PC-3 (cell line): ENCODE measurements around the gene TBC1D5. TPM values are rescaled to one million over a fixed set of nuclear protein-coding genes. Genes with fewer than 3 reads are reported as not detected.
A peak's percentile ranks its signal among the peaks of the same experiment; 100 is the strongest.

Source experiments
- ATAC-seq: fragments of 200-7000 bp; cut with Tn5 transposase; 2 replicates; pipeline ENCODE4 v1.9.1; 2020; ENCODE audit warnings: mild to moderate bottlenecking, moderate library complexity
- BruUV-seq: library from RNA; stranded (reverse); fragments of 400-500 nt; replicated peaks from 2 replicates; lab custom pipeline; 2021; lab: Mats Ljungman, UMichigan
- CTCF ChIA-PET: fragments of 300-600 bp; sonication (Branson Sonifier 250); formaldehyde crosslinking; loops from one replicate; lab custom pipeline; 2022; ENCODE audit warnings: antibody characterized with exemption; lab: Charles Lee
- POLR2A ChIA-PET: fragments of 300-600 bp; sonication (Branson Sonifier 250); formaldehyde crosslinking; loops from one replicate; lab custom pipeline; 2022; ENCODE audit warnings: antibody characterized with exemption; ENCODE audit not compliant: unreplicated experiment; lab: Charles Lee
- DNase-seq: peaks from one replicate; pipeline ENCODE4 v3.0.0-alpha.2; 2015
- H2AFZ ChIP-seq: fragments of 300-600 bp; sonication (generic); 2 replicates; pipeline ENCODE4 v1.6.0; 2016; ENCODE audit warnings: antibody characterized with exemption, low read length
- H3F3A ChIP-seq: fragments of 300-600 bp; sonication (generic); one replicate; pipeline ENCODE4 v1.6.0; 2017; ENCODE audit warnings: antibody characterized with exemption, low read length, control low read depth, mild to moderate bottlenecking; ENCODE audit not compliant: unreplicated experiment
- H3K27ac ChIP-seq: fragments of 300-600 bp; sonication (generic); 2 replicates; pipeline ENCODE4 v1.5.1; 2016; ENCODE audit warnings: mild to moderate bottlenecking, low read length
- H3K27me3 ChIP-seq: fragments of 300-600 bp; sonication (generic); 2 replicates; pipeline ENCODE4 v1.6.1; 2016; ENCODE audit warnings: low read length, mixed read lengths
- H3K36me3 ChIP-seq: fragments of 300-600 bp; sonication (generic); 2 replicates; pipeline ENCODE4 v1.6.1; 2016; ENCODE audit warnings: low read depth, mixed run types, low read length, mixed read lengths
- H3K4me1 ChIP-seq: fragments of 300-600 bp; sonication (generic); 2 replicates; pipeline ENCODE4 v1.5.1; 2016; ENCODE audit warnings: low read length; ENCODE audit not compliant: insufficient read depth
- H3K4me2 ChIP-seq: fragments of 300-600 bp; sonication (generic); 2 replicates; pipeline ENCODE4 v1.6.0; 2016; ENCODE audit warnings: low read length
- H3K4me3 ChIP-seq: fragments of 300-600 bp; sonication (generic); 2 replicates; pipeline ENCODE4 v1.5.1; 2016; ENCODE audit warnings: mild to moderate bottlenecking, low read length, mixed read lengths
- H3K79me2 ChIP-seq: fragments of 300-600 bp; sonication (generic); 2 replicates; pipeline ENCODE4 v1.6.1; 2017; ENCODE audit warnings: low read length, mixed read lengths
- H3K9ac ChIP-seq: fragments of 300-600 bp; sonication (generic); 2 replicates; pipeline ENCODE4 v1.6.0; 2016; ENCODE audit warnings: mild to moderate bottlenecking, low read length
- H3K9me2 ChIP-seq: fragments of 300-600 bp; sonication (generic); replicated peaks from 2 replicates; pipeline ENCODE4 v1.6.1; 2016; ENCODE audit warnings: mixed run types, low read length, mixed read lengths
- H3K9me3 ChIP-seq: fragments of 300-600 bp; sonication (generic); 2 replicates; pipeline ENCODE4 v1.6.1; 2016; ENCODE audit warnings: low read length, mixed read lengths
- H4K20me1 ChIP-seq: fragments of 300-600 bp; sonication (generic); 2 replicates; pipeline ENCODE4 v1.6.1; 2016; ENCODE audit warnings: low read length, mixed read lengths
- CTCF ChIP-seq: fragments of 300-600 bp; sonication (generic); conservative IDR thresholded peaks from 2 replicates; pipeline ENCODE4 v1.5.1; 2017; ENCODE audit warnings: antibody characterized with exemption, low read depth, mild to moderate bottlenecking, low read length
- EZH2 ChIP-seq: fragments of 300-600 bp; sonication (generic); IDR thresholded peaks from one replicate; pipeline ENCODE4 v1.6.1; 2017; ENCODE audit warnings: antibody characterized with exemption, mild to moderate bottlenecking, low read length; ENCODE audit not compliant: unreplicated experiment
- EZH2phosphoT487 ChIP-seq: fragments of 300-600 bp; sonication (generic); IDR thresholded peaks from 2 replicates; pipeline ENCODE4 v1.6.1; 2018; ENCODE audit warnings: mild to moderate bottlenecking, antibody characterized with exemption, low read length, borderline replicate concordance
- intact Hi-C: fragments of 100-400 bp; cut with micrococcal nuclease; formaldehyde crosslinking; loops from 2 replicates; pipeline ENCODE4 v1.9.0; 2023
- total RNA-seq: library from RNA; depleted of rRNA; stranded (reverse); fragments of >200 nt; gene quantifications from 2 replicates; pipeline ENCODE4 v1.2.3, GENCODE V29; 2014

The TBC1D5 gene
- total RNA-seq, 1 experiment from 2014 or later = 54.5 TPM

- Histone ChIP-seq H3K27me3 (no peaks in the 10 kb centered on the region), H3K9ac (no peak overlapping the region), H3K4me2 (no peak overlapping the region), H2AFZ (no peak overlapping the region), H3K27ac (peak overlapping the region; percentile 16; the same call in 1 of the 2 replicates), H3K4me1 (peaks cover 11% of the 10 kb centered on the region), H3K9me2 (no peaks in the 10 kb centered on the region), H3K9me3 (no peaks in the 10 kb centered on the region), H4K20me1 (no peaks in the 10 kb centered on the region), H3K36me3 (no peaks in the 10 kb centered on the region), H3K4me3 (no peak overlapping the region), H3F3A (no peaks in the 10 kb centered on the region), H3K79me2 (no peaks in the 10 kb centered on the region)
- no peak for TF ChIP-seq EZH2
- TF ChIP-seq EZH2phosphoT487 = no peak
- no peak for TF ChIP-seq CTCF
- CTCF ChIA-PET = no interaction called here
- intact Hi-C loops = no loop called here
- no peak for ATAC-seq
- no TSS peak for BruUV-seq
- POLR2A ChIA-PET = interaction anchor here (0.7 kb wide), 1 partner anchor 53 kb away, joined by 3 read pairs; no protein-coding TSS in a partner anchor
- no peak for DNase-seq
Observed at GRCh38 chr3:17110660-17111396, 631.6 kb downstream of the TBC1D5 start.
